Panc1 (cell line): ENCODE measurements around the gene EXOC3L1.

Experiments used
- CTCF ChIP-seq: fragments of 450-650 bp; IDR thresholded peaks from 2 replicates; pipeline ENCODE4 v1.5.1; 2017; ENCODE audit warnings: mild to moderate bottlenecking
- REST ChIP-seq, 2 experiments: IDR thresholded peaks; 2 replicates each; pipeline ENCODE4 v1.6.1; 2011 to 2012; ENCODE audit warnings: low read depth in 2 of 2, control low read depth in 1 of 2, low read length in 1 of 2, mild to moderate bottlenecking in 1 of 2, moderate library complexity in 1 of 2; ENCODE audit not compliant: insufficient read depth in 1 of 2

DNA sequence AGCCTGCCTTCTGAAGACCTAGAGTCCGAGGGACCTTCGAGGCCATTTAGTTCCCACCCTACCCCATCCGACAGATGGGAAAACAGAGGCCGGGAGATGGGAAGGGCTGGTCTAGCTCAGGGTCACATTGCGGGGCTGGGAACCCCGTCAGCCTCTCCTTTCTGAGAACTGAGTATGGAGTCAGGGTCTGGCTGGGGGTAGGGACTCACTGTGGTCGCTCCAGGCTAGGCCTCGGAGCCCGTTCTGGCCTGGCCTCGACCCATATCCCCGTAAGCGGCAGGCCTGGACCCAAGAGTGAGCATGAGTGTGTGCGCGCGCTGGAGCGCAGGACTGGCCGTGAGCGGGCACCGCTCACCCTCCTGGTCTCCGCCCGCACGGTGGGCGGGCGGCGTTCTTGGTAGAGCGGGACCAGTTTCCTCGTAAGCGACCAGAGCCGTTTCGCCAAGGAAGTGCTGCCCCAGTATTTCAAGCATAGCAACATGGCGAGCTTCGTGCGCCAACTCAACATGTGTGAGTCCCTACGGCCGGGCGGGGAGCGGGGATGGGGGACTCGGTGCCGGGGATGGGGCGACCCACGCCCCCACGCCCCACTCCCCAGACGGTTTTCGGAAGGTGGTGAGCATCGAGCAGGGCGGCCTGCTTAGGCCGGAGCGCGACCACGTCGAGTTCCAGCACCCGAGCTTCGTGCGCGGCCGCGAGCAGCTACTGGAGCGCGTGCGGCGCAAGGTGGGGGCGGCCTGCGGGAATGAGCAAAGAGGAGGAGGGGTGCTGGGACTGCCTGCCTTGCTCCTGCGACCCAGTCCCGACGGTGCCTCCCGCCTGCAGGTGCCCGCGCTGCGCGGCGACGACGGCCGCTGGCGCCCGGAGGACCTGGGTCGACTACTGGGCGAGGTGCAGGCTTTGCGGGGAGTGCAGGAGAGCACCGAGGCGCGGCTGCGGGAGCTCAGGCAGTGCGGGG is 24.5 kb downstream of the EXOC3L1 start:
- no peak for TF ChIP-seq CTCF
- TF ChIP-seq REST (IDR thresholded peaks at IDR 0.05; ENCODE audit: insufficient read depth in 1 of 2, low read depth in 2 of 2, low read length in 1 of 2), result no peak
